IMR-90 (cell line): Measurements from ENCODE around the gene GNRH2. TPM values are rescaled to one million over a fixed set of nuclear protein-coding genes. Genes with fewer than 3 reads are reported as not detected.

Experiments used
- ATAC-seq: fragments of 200-7000 bp; cut with Tn5 transposase; 2 replicates; pipeline ENCODE4 v1.9.1; 2020; ENCODE audit warnings: low read depth, mild to moderate bottlenecking, moderate library complexity
- BruUV-seq: library from RNA; stranded (reverse); fragments of 400-500 nt; replicated peaks from 2 replicates; lab custom pipeline; 2021; lab: Mats Ljungman, UMichigan
- CTCF ChIA-PET: fragments of 300-600 bp; formaldehyde crosslinking; extraction: SDS; loops from one replicate; lab custom pipeline; 2021; ENCODE audit warnings: antibody characterized with exemption; lab: Yijun Ruan, JAX
- POLR2A ChIA-PET: fragments of 300-600 bp; sonication (Branson Sonifier 250); formaldehyde crosslinking; loops from one replicate; lab custom pipeline; 2022; ENCODE audit warnings: antibody characterized with exemption; ENCODE audit not compliant: unreplicated experiment; lab: Charles Lee
- DNase-seq: peaks from one replicate; pipeline ENCODE4 v3.0.0; 2013
- H2AFZ ChIP-seq: replicated peaks from 2 replicates; pipeline ENCODE3; 2013; ENCODE audit warnings: low read length, mild to moderate bottlenecking; ENCODE audit not compliant: poor library complexity
- H2AK5ac ChIP-seq: 2 replicates; pipeline ENCODE4 v1.6.1; 2013; ENCODE audit warnings: low read depth, low read length, inconsistent platforms
- H2AK9ac ChIP-seq: replicated peaks from 2 replicates; pipeline ENCODE3; 2013; ENCODE audit warnings: mild to moderate bottlenecking, low read depth, low read length, moderate library complexity; ENCODE audit not compliant: poor library complexity
- H2BK120ac ChIP-seq: 2 replicates; pipeline ENCODE4 v1.6.1; 2013; ENCODE audit warnings: low read depth, low read length, inconsistent platforms
- H2BK15ac ChIP-seq: 3 replicates; pipeline ENCODE4 v1.6.1; 2013; ENCODE audit warnings: low read depth, low read length, inconsistent platforms
- H2BK20ac ChIP-seq: 2 replicates; pipeline ENCODE4 v1.6.1; 2013; ENCODE audit warnings: low read depth, mild to moderate bottlenecking, inconsistent platforms, low read length, moderate library complexity
- H2BK5ac ChIP-seq: 2 replicates; pipeline ENCODE4 v1.6.1; 2013; ENCODE audit warnings: mild to moderate bottlenecking, low read depth, low read length, inconsistent platforms; ENCODE audit not compliant: poor library complexity, severe bottlenecking
- H3K14ac ChIP-seq: replicated peaks from 2 replicates; pipeline ENCODE4 v1.6.1; 2013; ENCODE audit warnings: low read depth, low read length, inconsistent platforms
- H3K18ac ChIP-seq: 2 replicates; pipeline ENCODE4 v1.6.1; 2013; ENCODE audit warnings: low read depth, low read length, control low read depth
- H3K23ac ChIP-seq: 2 replicates; pipeline ENCODE4 v1.6.1; 2013; ENCODE audit warnings: low read depth, low read length, inconsistent platforms
- H3K27ac ChIP-seq: 2 replicates; pipeline ENCODE4 v1.5.1; 2013; ENCODE audit warnings: mild to moderate bottlenecking, control low read depth, low read length; ENCODE audit not compliant: insufficient read depth
- H3K27me3 ChIP-seq: 2 replicates; pipeline ENCODE4 v1.6.1; 2013; ENCODE audit warnings: low read length; ENCODE audit not compliant: control insufficient read depth, insufficient read depth
- H3K36me3 ChIP-seq: 2 replicates; pipeline ENCODE4 v1.6.1; 2013; ENCODE audit warnings: low read length, mixed read lengths; ENCODE audit not compliant: control insufficient read depth, insufficient read depth
- H3K4ac ChIP-seq: 2 replicates; pipeline ENCODE4 v1.6.1; 2013; ENCODE audit warnings: low read depth, low read length, inconsistent platforms
- H3K4me1 ChIP-seq: 2 replicates; pipeline ENCODE4 v1.6.1; 2013; ENCODE audit warnings: low read length, mixed read lengths; ENCODE audit not compliant: control insufficient read depth, insufficient read depth
- H3K4me2 ChIP-seq: 2 replicates; pipeline ENCODE4 v1.6.1; 2013; ENCODE audit warnings: low read depth, mild to moderate bottlenecking, control low read depth, low read length, moderate library complexity
- H3K4me3 ChIP-seq: 2 replicates; pipeline ENCODE4 v1.5.1; 2013; ENCODE audit warnings: low read depth, mild to moderate bottlenecking, control low read depth, low read length, moderate library complexity; ENCODE audit not compliant: insufficient read depth
- H3K56ac ChIP-seq: 2 replicates; pipeline ENCODE4 v1.6.1; 2013; ENCODE audit warnings: low read length, inconsistent platforms; ENCODE audit not compliant: insufficient read depth; ENCODE audit errors: extremely low read depth
- H3K79me1 ChIP-seq, 2 experiments: 2 replicates each; pipeline ENCODE4 v1.6.1; 2013; ENCODE audit warnings: low read length in 2 of 2, inconsistent platforms in 1 of 2, low read depth in 1 of 2
- H3K9ac ChIP-seq: 2 replicates; pipeline ENCODE4 v1.6.1; 2013; ENCODE audit warnings: low read depth, low read length, control low read depth
- H3K9me1 ChIP-seq: 2 replicates; pipeline ENCODE4 v1.6.1; 2013; ENCODE audit warnings: low read length, inconsistent platforms; ENCODE audit not compliant: insufficient read depth
- H3K9me3 ChIP-seq: 2 replicates; pipeline ENCODE4 v1.6.1; 2013; ENCODE audit warnings: low read length; ENCODE audit not compliant: control insufficient read depth, insufficient read depth
- H4K20me1 ChIP-seq: 2 replicates; pipeline ENCODE4 v1.6.1; 2013; ENCODE audit warnings: low read length, inconsistent platforms; ENCODE audit not compliant: insufficient read depth
- H4K5ac ChIP-seq: 2 replicates; pipeline ENCODE4 v1.6.1; 2013; ENCODE audit warnings: mild to moderate bottlenecking, low read depth, low read length, control low read depth
- H4K8ac ChIP-seq, 2 experiments: 2 replicates each; pipeline ENCODE4 v1.6.1; 2013; ENCODE audit warnings: low read depth in 2 of 2, low read length in 2 of 2, control low read depth in 1 of 2, inconsistent platforms in 1 of 2
- H4K91ac ChIP-seq: 2 replicates; pipeline ENCODE4 v1.6.1; 2013; ENCODE audit warnings: low read depth, low read length, inconsistent platforms; ENCODE audit not compliant: insufficient read depth
- BHLHE40 ChIP-seq: fragments of 150-350 bp; IDR thresholded peaks from 2 replicates; pipeline ENCODE4 v1.6.1; 2016; ENCODE audit warnings: mild to moderate bottlenecking, low read depth, low read length
- CEBPB ChIP-seq: IDR thresholded peaks from 2 replicates; pipeline ENCODE4 v1.6.1; 2012; ENCODE audit warnings: low read depth, low read length, improper control_type of control experiment
- CHD1 ChIP-seq: IDR thresholded peaks from 2 replicates; pipeline ENCODE4 v1.6.1; 2012; ENCODE audit warnings: low read depth, low read length, improper control_type of control experiment
- FOS ChIP-seq: fragments of 150-350 bp; IDR thresholded peaks from 2 replicates; pipeline ENCODE4 v1.6.1; 2016; ENCODE audit warnings: low read depth, low read length
- MAFK ChIP-seq: IDR thresholded peaks from 2 replicates; pipeline ENCODE4 v1.6.1; 2012; ENCODE audit warnings: low read depth, low read length, improper control_type of control experiment
- MAZ ChIP-seq: IDR thresholded peaks from 2 replicates; pipeline ENCODE4 v1.6.1; 2012; ENCODE audit warnings: low read depth, mild to moderate bottlenecking, low read length, improper control_type of control experiment, moderate library complexity, borderline replicate concordance
- MXI1 ChIP-seq: IDR thresholded peaks from 2 replicates; pipeline ENCODE4 v1.6.1; 2012; ENCODE audit warnings: low read depth, mild to moderate bottlenecking, low read length, moderate library complexity, borderline replicate concordance
- POLR2A ChIP-seq: IDR thresholded peaks from 2 replicates; pipeline ENCODE4 v1.6.1; 2012; ENCODE audit warnings: mild to moderate bottlenecking, low read depth, low read length
- RAD21 ChIP-seq: IDR thresholded peaks from 2 replicates; pipeline ENCODE4 v1.6.1; 2012; ENCODE audit warnings: low read length, improper control_type of control experiment
- RCOR1 ChIP-seq: IDR thresholded peaks from 2 replicates; pipeline ENCODE4 v1.6.1; 2012; ENCODE audit warnings: mild to moderate bottlenecking, low read length, improper control_type of control experiment; ENCODE audit not compliant: insufficient replicate concordance
- RFX5 ChIP-seq: IDR thresholded peaks from 2 replicates; pipeline ENCODE4 v1.8.0; 2012; ENCODE audit warnings: low read depth, mild to moderate bottlenecking, low read length, moderate library complexity
- SMC3 ChIP-seq: fragments of 150-350 bp; IDR thresholded peaks from 2 replicates; pipeline ENCODE4 v1.6.1; 2016; ENCODE audit warnings: low read depth, mild to moderate bottlenecking, antibody characterized with exemption, low read length, moderate library complexity
- WGBS, 2 experiments: methylation state at CpG; one replicate each; pipeline versions ENCODE4 v1.1.5 to v1.1.7; 2013; ENCODE audit warnings: missing lambda C conversion rate in 2 of 2; ENCODE audit not compliant: insufficient read length in 1 of 2; ENCODE audit errors: extremely low coverage in 2 of 2; 5-methylcytosine and 5-hydroxymethylcytosine counted together
- dilution Hi-C: fragments of 300-500 bp; cut with HindIII; formaldehyde crosslinking; loops from one replicate; pipeline ENCODE4 v1.14.3; 2018; ENCODE audit warnings: low sequenced_read_pairs; ENCODE audit not compliant: unreplicated experiment
- in situ Hi-C: fragments of 300-500 bp; cut with MboI; formaldehyde crosslinking; loops from 3 replicates; pipeline ENCODE4 v1.14.3; 2019; ENCODE audit warnings: low sequenced_read_pairs, inconsistent platforms, mixed read lengths
- intact Hi-C: fragments of 100-400 bp; cut with micrococcal nuclease; formaldehyde crosslinking; loops from 2 replicates; pipeline ENCODE4 v1.10.0; 2022
- polyA plus RNA-seq, 3 experiments: library from polyadenylated mRNA; depleted of rRNA; stranded (reverse); fragments of >200 nt; gene quantifications; 2 replicates each; pipeline ENCODE4 v1.2.3, GENCODE V29; 2012; ENCODE audit warnings: low replicate concordance in 1 of 3
- total RNA-seq: library from RNA; depleted of rRNA; stranded (reverse); fragments of >200 nt; gene quantifications from 2 replicates; pipeline ENCODE4 v1.2.3, GENCODE V29; 2012
- TF ChIP-seq, protein P1 (sequence below): conservative IDR thresholded peaks from 2 replicates; pipeline ENCODE4 v1.5.1; 2012; ENCODE audit warnings: mild to moderate bottlenecking, low read depth, low read length, improper control_type of control experiment
- TF ChIP-seq, protein P2 (sequence below): fragments of 150-350 bp; IDR thresholded peaks from 2 replicates; pipeline ENCODE4 v1.6.1; 2016; ENCODE audit warnings: low read depth, mild to moderate bottlenecking, low read length, moderate library complexity, borderline replicate concordance
- TF ChIP-seq, protein P3 (sequence below): fragments of 150-350 bp; IDR thresholded peaks from 2 replicates; pipeline ENCODE4 v1.6.1; 2017; ENCODE audit warnings: mild to moderate bottlenecking, antibody characterized with exemption, low read length, low read depth

Gene GNRH2
- total and polyA plus RNA-seq, 2 of the 4 experiments (the other 2 are of a cell fraction), result 0.18 to 0.21 TPM

DNA sequence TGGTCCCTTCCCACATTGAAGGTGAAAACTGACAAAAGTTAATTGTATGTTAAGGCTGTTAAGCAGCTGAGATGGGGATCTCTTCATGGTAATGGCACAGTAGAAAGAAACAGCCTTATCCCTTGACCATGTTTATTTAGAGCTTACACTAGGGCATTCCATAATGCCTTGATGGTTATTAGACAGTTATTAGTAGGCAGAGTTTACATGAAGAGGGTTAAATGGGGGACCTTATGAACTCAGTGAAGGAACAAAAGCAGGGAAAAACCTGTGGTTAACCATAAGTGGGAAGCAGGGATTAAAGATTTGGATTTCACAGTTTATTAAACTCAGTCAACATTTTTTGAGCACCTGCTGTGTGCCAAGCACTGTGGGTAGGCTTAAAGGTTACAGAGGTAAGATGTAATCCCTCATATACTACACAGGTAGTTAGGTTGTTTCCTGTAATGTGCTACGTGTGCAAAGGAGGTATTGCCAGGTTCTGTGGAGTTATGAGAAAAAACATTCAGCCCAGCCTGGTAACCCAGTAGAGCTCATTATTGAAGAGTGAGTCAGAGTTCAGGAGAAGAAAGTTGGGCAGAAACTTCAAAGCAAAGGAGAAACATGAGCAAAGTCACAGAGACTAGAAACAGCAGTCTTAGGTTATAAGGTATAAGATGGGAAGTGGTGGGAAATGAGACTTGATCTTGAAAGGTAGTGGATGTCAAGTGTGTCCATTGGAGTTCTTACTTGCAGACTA is 32.3 kb upstream of the GNRH2 start:
- no peak overlapping the region for H2BK20ac ChIP-seq
- no TSS peak for BruUV-seq
- dilution Hi-C loops, result no loop called here
- TF ChIP-seq MXI1 (no peak), RAD21 (no peak), MAFK (no peak), SMC3 (no peak), BHLHE40 (no peak), FOS (no peak), RCOR1 (no peak), CHD1 (no peak), RFX5 (no peak), MAZ (no peak), CEBPB (no peak), POLR2A (no peak)
- TF ChIP-seq, protein P1, sequence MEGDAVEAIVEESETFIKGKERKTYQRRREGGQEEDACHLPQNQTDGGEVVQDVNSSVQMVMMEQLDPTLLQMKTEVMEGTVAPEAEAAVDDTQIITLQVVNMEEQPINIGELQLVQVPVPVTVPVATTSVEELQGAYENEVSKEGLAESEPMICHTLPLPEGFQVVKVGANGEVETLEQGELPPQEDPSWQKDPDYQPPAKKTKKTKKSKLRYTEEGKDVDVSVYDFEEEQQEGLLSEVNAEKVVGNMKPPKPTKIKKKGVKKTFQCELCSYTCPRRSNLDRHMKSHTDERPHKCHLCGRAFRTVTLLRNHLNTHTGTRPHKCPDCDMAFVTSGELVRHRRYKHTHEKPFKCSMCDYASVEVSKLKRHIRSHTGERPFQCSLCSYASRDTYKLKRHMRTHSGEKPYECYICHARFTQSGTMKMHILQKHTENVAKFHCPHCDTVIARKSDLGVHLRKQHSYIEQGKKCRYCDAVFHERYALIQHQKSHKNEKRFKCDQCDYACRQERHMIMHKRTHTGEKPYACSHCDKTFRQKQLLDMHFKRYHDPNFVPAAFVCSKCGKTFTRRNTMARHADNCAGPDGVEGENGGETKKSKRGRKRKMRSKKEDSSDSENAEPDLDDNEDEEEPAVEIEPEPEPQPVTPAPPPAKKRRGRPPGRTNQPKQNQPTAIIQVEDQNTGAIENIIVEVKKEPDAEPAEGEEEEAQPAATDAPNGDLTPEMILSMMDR, result no peak
- TF ChIP-seq, protein P2, sequence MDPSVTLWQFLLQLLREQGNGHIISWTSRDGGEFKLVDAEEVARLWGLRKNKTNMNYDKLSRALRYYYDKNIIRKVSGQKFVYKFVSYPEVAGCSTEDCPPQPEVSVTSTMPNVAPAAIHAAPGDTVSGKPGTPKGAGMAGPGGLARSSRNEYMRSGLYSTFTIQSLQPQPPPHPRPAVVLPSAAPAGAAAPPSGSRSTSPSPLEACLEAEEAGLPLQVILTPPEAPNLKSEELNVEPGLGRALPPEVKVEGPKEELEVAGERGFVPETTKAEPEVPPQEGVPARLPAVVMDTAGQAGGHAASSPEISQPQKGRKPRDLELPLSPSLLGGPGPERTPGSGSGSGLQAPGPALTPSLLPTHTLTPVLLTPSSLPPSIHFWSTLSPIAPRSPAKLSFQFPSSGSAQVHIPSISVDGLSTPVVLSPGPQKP, result no peak
- TF ChIP-seq, protein P3, sequence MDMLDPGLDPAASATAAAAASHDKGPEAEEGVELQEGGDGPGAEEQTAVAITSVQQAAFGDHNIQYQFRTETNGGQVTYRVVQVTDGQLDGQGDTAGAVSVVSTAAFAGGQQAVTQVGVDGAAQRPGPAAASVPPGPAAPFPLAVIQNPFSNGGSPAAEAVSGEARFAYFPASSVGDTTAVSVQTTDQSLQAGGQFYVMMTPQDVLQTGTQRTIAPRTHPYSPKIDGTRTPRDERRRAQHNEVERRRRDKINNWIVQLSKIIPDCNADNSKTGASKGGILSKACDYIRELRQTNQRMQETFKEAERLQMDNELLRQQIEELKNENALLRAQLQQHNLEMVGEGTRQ, result no peak

More for the DNA sequence above, 32.3 kb upstream of the GNRH2 start:
- Histone ChIP-seq H3K4me3 (no peak overlapping the region), H2AFZ (no peak overlapping the region), H3K23ac (no peak overlapping the region), H3K56ac (no peak overlapping the region), H3K27me3 (no peaks in the 10 kb centered on the region), H3K9me1 (peaks cover 13% of the 10 kb centered on the region), H3K18ac (no peak overlapping the region), H3K79me1 (0 out of 4 replicates have a peak, but pooled peaks cover 0 to 9% of the 10 kb centered on the region in 2 experiments), H3K4me2 (no peak overlapping the region; the same call in 1 of the 2 replicates), H3K4me1 (peaks cover 8% of the 10 kb centered on the region), H2AK5ac (no peak overlapping the region), H4K91ac (no peak overlapping the region), H3K36me3 (peaks cover 24% of the 10 kb centered on the region), H3K4ac (no peak overlapping the region), H2BK15ac (no peak overlapping the region), H2AK9ac (no peak overlapping the region), H3K9ac (no peak overlapping the region), H2BK5ac (no peak overlapping the region), H3K14ac (no peak overlapping the region; the same call in 1 of the 2 replicates), H4K5ac (no peak overlapping the region), H2BK120ac (no peak overlapping the region), H3K27ac (no peak overlapping the region), H3K9me3 (no peaks in the 10 kb centered on the region), H4K8ac (no peak overlapping the region), H4K20me1 (peaks cover 13% of the 10 kb centered on the region; the same call in 1 of the 2 replicates)
- no CpG with 5 or more reads among the region's 1 CpG for WGBS, 2 experiments
- CTCF ChIA-PET, result interaction anchor here (0.6 to 1.1 kb wide), 2 partner anchors 27 to 141 kb away, joined by 3 read pairs; no protein-coding TSS in a partner anchor
- peak; percentile 88 for ATAC-seq
- POLR2A ChIA-PET, result no interaction called here
- intact Hi-C loops, result no loop called here
- in situ Hi-C loops, result no loop called here
- DNase-seq, result peak; percentile 61
